Type B pancreatic cell (in vitro differentiated cells): ENCODE data around the gene LDLRAD4. TPM values are rescaled to one million over a fixed set of nuclear protein-coding genes. Genes with fewer than 3 reads are reported as not detected.

ENCODE experiments used
- DNase-seq: peaks from one replicate; pipeline ENCODE4 v3.0.0; 2021; ENCODE audit warnings: mixed read lengths; ENCODE audit not compliant: unreplicated experiment; ENCODE audit errors: extremely low spot score
- H3K27ac Mint-ChIP-seq: 2 replicates; pipeline ENCODE4 v1.8.0; 2021; ENCODE audit warnings: mild to moderate bottlenecking, mixed read lengths
- H3K27me3 Mint-ChIP-seq: 2 replicates; pipeline ENCODE4 v1.8.0; 2021; ENCODE audit warnings: mixed read lengths
- H3K36me3 Mint-ChIP-seq: 2 replicates; pipeline ENCODE4 v1.8.0; 2021; ENCODE audit warnings: mixed read lengths
- H3K4me1 Mint-ChIP-seq: one replicate; pipeline ENCODE4 v1.8.0; 2021; ENCODE audit warnings: mixed read lengths; ENCODE audit not compliant: unreplicated experiment
- H3K4me3 Mint-ChIP-seq: 2 replicates; pipeline ENCODE4 v1.8.0; 2021; ENCODE audit warnings: mild to moderate bottlenecking, mixed read lengths
- H3K9me3 Mint-ChIP-seq: 2 replicates; pipeline ENCODE4 v1.8.0; 2021; ENCODE audit warnings: mixed read lengths
- total RNA-seq: library from RNA; stranded (reverse); gene quantifications from 2 replicates; pipeline ENCODE4 v1.2.1, GENCODE V29; 2021; ENCODE audit warnings: low replicate concordance
- TF ChIP-seq, protein P1 (sequence below): fragments of 200-600 bp; sonication (generic); conservative IDR thresholded peaks from 2 replicates; pipeline ENCODE4 v1.5.0; 2021; ENCODE audit warnings: antibody characterized with exemption, mild to moderate bottlenecking

LDLRAD4 gene
- total RNA-seq, 1 donor from 2014 or later = 2.4 TPM

DNA sequence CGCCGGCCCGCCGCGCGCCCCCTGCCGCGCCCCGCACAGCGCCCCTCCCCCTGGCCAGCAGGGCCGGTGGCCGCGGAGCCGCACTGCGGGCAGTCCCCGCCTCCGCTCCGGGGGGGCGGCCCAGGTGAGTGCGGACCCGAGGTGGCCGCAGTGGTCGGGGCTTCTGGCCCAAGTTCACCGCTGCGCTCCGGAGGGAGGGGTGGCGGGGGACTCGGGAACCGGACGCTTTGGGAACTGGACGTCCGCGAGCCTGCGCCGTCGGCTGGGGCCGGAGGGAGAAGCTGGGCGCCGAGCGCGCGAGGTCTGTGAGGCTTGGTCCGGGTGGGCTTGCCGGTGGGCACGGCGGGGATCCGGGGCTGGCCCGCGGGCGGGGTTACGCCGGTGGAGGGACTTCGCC is 591 bp upstream of the LDLRAD4 start:
- TF ChIP-seq, protein P1, sequence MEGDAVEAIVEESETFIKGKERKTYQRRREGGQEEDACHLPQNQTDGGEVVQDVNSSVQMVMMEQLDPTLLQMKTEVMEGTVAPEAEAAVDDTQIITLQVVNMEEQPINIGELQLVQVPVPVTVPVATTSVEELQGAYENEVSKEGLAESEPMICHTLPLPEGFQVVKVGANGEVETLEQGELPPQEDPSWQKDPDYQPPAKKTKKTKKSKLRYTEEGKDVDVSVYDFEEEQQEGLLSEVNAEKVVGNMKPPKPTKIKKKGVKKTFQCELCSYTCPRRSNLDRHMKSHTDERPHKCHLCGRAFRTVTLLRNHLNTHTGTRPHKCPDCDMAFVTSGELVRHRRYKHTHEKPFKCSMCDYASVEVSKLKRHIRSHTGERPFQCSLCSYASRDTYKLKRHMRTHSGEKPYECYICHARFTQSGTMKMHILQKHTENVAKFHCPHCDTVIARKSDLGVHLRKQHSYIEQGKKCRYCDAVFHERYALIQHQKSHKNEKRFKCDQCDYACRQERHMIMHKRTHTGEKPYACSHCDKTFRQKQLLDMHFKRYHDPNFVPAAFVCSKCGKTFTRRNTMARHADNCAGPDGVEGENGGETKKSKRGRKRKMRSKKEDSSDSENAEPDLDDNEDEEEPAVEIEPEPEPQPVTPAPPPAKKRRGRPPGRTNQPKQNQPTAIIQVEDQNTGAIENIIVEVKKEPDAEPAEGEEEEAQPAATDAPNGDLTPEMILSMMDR = no peak
- Mint-ChIP-seq H3K27ac (no peak overlapping the region), H3K36me3 (no peaks in the 10 kb centered on the region), H3K4me3 (peak overlapping the region; percentile 61), H3K27me3 (peaks cover 81% of the 10 kb centered on the region), H3K9me3 (no peaks in the 10 kb centered on the region), H3K4me1 (peaks cover 10% of the 10 kb centered on the region)
- DNase-seq = no peak

DNA sequence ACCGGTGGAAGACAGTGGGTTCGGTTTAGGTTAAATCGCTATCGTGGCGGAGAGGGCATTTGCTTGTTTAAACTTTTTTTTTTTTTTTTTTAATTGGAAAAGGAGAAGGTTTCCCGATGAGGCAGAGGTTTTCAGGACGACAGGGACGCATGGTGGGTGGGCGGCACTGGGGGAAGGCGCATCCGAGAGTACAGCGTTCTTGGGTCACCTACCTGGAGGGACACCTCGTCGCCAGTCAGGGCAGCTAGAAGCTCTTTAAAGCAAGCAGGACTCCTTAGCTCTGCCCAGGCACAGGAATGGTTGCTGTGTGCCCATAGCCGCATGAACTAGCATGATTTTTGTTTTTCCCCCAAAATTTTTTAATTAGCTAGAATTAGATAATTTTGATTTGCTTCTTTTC is 437 bp downstream of the LDLRAD4 start:
- no peak overlapping the region for H3K27ac Mint-ChIP-seq

DNA sequence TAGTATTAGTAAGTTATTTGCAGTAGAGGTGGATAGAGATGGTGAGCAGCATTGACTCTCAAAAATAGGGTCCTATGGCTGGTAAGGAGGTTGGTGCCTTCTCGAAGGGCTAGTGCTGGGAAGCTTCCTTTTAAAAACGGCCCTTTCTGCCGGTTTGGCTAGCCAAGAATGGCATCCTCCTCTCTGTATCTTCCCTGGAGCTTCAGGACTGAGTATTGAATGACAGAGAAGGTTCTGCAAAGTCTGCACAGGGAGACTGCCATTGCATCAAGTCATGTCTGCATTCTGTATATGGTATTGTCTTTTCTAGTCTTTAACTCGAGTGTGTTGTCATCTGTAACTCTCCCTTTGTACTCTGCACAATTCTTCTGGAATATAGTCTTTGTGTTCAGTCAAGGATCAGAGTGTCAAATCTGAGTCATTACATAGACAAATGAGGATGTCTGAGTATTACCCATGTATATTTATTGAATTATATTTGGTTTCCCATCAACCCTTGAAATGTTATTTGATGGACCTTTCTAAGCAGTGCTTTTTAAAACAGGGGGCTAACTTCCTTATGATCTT is 1.1 kb downstream of the LDLRAD4 start:
- no peak for DNase-seq
- no peaks in the 10 kb centered on the region for H3K9me3 Mint-ChIP-seq
- TF ChIP-seq, protein P1 = no peak
- no peaks in the 10 kb centered on the region for H3K36me3 Mint-ChIP-seq
- H3K4me3 Mint-ChIP-seq = peak overlapping the region; percentile 42
- H3K27me3 Mint-ChIP-seq = peaks cover 74% of the 10 kb centered on the region
- no peak overlapping the region for H3K27ac Mint-ChIP-seq
- H3K4me1 Mint-ChIP-seq = peaks cover 13% of the 10 kb centered on the region

More for the DNA sequence above, 437 bp downstream of the LDLRAD4 start:
- no peak for DNase-seq
- Mint-ChIP-seq H3K36me3 (no peaks in the 10 kb centered on the region), H3K9me3 (no peaks in the 10 kb centered on the region), H3K4me1 (peaks cover 13% of the 10 kb centered on the region), H3K4me3 (peak overlapping the region; percentile 42), H3K27me3 (peaks cover 81% of the 10 kb centered on the region)
- TF ChIP-seq, protein P1 = no peak

DNA sequence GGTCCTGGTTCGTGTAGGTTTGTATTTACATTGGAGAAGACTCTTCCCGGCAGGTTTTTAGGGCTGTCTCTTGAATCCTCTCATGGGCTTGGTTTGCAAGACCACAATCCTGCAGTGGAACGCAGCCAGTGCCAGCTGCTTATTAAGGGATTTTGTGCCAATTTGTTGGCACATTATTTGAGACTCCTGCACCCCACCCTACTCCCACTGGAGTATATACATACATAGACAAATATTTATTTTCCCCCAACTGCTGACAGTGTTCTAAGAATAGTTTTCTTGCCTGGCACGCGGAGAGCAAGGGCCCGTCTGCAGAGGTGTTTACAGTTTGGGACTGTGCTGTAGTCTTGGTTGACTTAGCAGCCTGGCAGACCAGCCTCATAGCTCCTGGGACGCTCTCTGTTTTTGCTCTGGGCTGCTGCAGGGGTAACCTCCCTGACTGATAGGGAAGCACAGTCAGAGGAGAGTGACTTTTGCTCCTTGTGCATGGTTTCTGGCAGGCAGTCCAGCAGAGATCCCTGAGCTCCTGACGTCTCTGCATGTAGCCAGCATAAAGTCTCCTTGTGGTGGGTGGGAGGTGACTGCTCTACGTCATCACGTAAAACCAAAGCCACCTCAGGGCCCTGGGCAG is 1.9 kb downstream of the LDLRAD4 start:
- no peak overlapping the region for H3K27ac Mint-ChIP-seq
- no peaks in the 10 kb centered on the region for H3K36me3 Mint-ChIP-seq
- H3K27me3 Mint-ChIP-seq = peaks cover 69% of the 10 kb centered on the region
- H3K4me1 Mint-ChIP-seq = peaks cover 13% of the 10 kb centered on the region
- H3K9me3 Mint-ChIP-seq = no peaks in the 10 kb centered on the region
- peak overlapping the region; percentile 30 for H3K4me3 Mint-ChIP-seq
- no peak for DNase-seq
- TF ChIP-seq, protein P1 = no peak

DNA sequence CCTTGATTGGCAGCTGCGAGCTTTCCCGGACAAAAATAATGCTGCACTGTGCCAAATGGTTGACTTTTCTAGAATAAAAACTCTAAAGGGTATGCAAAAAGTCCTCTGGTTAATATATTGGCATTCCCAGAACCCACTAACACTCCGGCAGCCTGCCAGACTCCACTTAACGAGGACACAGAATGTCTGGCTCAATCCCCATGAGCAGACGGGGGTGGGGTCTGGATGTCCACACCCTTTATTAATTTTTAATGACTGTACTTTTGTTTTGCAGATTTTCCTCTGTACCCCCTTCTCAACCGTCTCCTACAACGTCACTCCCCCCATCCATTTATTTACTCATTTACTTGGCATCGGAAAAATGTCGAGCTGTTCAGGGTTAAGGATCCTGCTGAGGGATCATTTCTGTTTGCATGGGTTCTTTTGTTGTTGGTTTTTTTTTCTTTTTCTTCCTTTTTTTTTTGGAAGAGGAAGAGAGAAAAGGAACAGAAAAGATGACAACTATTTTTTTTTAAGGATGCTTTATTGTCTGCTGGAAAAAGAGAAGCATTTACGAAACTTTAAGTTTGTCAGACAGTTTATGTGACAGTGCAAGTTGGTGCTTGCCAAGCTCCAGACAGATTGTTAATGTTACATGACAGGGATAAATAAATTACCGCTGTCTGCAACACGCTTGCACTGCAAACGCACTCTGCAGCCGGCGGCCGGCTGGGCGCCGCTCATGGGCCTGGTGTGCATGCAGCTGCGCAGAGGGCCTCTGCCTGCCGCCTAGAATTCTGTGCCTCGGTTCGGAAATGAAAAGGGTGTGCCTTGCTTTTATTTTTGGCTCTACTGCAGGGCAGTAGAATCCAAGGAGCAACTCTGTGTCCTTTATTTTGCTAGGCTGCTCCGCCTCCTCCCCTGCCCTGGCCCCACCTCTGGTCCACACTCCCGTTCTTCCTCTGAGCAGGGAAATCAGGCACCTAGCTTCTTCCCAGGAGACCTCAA is 3.6 kb downstream of the LDLRAD4 start:
- H3K9me3 Mint-ChIP-seq = no peaks in the 10 kb centered on the region
- peaks cover 13% of the 10 kb centered on the region for H3K4me1 Mint-ChIP-seq
- H3K27me3 Mint-ChIP-seq = peaks cover 55% of the 10 kb centered on the region
- peak overlapping the region; percentile 39 for H3K4me3 Mint-ChIP-seq
- no peaks in the 10 kb centered on the region for H3K36me3 Mint-ChIP-seq
- no peak for DNase-seq
- TF ChIP-seq, protein P1 = no peak
- no peak overlapping the region for H3K27ac Mint-ChIP-seq
